22Rv1 (cell line): ENCODE data around the gene PPA2.

Source experiments
- ZFX ChIP-seq: fragments of 450-650 bp; IDR thresholded peaks from 2 replicates; pipeline ENCODE4 v1.6.1; 2017; ENCODE audit warnings: antibody characterized with exemption, borderline replicate concordance
- TF ChIP-seq, protein P1 (sequence below): fragments of 450-650 bp; IDR thresholded peaks from 2 replicates; pipeline ENCODE4 v1.5.1; 2017; ENCODE audit warnings: mild to moderate bottlenecking

DNA sequence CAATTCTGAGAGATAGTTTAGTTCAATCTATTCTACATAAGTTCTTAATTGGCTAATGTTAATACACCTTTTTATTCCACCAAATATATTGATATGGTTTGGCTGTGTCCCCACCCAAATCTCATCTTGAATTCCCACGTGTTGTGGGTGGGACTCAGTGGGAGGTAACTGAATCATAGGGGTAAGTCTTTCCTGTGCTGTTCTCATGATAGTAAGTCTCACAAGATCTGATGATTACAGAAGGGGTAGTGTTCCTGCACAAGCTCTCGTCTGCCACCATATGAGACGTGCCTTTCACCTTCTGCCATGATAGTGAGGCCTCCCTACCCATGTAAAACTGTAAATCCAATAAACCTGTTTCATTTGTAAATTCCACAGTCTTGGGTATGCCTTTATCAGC, 11.3 kb downstream of the PPA2 start:
- TF ChIP-seq, protein P1, sequence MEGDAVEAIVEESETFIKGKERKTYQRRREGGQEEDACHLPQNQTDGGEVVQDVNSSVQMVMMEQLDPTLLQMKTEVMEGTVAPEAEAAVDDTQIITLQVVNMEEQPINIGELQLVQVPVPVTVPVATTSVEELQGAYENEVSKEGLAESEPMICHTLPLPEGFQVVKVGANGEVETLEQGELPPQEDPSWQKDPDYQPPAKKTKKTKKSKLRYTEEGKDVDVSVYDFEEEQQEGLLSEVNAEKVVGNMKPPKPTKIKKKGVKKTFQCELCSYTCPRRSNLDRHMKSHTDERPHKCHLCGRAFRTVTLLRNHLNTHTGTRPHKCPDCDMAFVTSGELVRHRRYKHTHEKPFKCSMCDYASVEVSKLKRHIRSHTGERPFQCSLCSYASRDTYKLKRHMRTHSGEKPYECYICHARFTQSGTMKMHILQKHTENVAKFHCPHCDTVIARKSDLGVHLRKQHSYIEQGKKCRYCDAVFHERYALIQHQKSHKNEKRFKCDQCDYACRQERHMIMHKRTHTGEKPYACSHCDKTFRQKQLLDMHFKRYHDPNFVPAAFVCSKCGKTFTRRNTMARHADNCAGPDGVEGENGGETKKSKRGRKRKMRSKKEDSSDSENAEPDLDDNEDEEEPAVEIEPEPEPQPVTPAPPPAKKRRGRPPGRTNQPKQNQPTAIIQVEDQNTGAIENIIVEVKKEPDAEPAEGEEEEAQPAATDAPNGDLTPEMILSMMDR, result no peak
- no peak for TF ChIP-seq ZFX
